Omental fat pad (tissue), 4 donors: ENCODE results near the gene SCGB1C1. TPM values are rescaled to one million over a fixed set of nuclear protein-coding genes. Genes with fewer than 3 reads are reported as not detected.

Source experiments
- ATAC-seq: fragments of 150-250 bp; one replicate; pipeline ENCODE4 v1.9.1; 2016; ENCODE audit warnings: mild to moderate bottlenecking, moderate library complexity; ENCODE audit not compliant: low FRiP score
- DNase-seq: peaks from one replicate; pipeline ENCODE4 v3.0.0-alpha.2; 2019; ENCODE audit warnings: low spot score
- CTCF ChIP-seq, 3 donors: fragments of 450-650 bp; IDR thresholded peaks; one replicate each; pipeline ENCODE4 v1.5.1; 2016 to 2017; ENCODE audit warnings: antibody characterized with exemption in 3 of 3, mild to moderate bottlenecking in 3 of 3, moderate library complexity in 2 of 3
- total RNA-seq, 4 donors: library from RNA; depleted of rRNA; stranded (reverse); fragments of >200 nt; gene quantifications; one replicate each; pipeline ENCODE4 v1.1.0, GENCODE V29; 2016

SCGB1C1 gene
- total RNA-seq, 4 donors from 2014 or later, result not detected

DNA sequence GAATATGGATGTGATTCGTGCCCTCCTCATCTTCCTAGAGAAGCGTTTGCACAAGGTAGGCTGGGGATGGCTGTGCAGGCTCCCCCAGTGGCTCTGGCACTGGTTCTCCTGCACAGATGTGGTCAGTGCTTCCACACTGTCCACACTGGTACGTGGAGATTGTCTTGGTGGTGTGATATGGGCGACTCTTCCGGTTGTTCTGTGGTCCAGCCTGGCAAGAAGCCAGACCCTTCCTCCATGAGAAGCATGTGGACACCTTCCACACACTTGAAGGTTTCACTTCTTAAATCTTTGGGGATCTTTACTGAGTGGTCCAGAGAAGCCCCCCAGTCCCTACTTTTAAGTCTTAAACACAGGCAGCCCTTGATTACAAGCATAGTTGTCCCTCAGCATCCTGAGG, 18.4 kb downstream of the SCGB1C1 start:
- ATAC-seq, result no peak
- DNase-seq, result no peak
- TF ChIP-seq CTCF (IDR thresholded peaks at IDR 0.05), result no peak

- no peak for DNase-seq
- no peak for TF ChIP-seq CTCF (IDR thresholded peaks at IDR 0.05)
- ATAC-seq, result no peak
These were observed 18.9 kb downstream of the SCGB1C1 start for GRCh38 chr11:211741-212140.

DNA sequence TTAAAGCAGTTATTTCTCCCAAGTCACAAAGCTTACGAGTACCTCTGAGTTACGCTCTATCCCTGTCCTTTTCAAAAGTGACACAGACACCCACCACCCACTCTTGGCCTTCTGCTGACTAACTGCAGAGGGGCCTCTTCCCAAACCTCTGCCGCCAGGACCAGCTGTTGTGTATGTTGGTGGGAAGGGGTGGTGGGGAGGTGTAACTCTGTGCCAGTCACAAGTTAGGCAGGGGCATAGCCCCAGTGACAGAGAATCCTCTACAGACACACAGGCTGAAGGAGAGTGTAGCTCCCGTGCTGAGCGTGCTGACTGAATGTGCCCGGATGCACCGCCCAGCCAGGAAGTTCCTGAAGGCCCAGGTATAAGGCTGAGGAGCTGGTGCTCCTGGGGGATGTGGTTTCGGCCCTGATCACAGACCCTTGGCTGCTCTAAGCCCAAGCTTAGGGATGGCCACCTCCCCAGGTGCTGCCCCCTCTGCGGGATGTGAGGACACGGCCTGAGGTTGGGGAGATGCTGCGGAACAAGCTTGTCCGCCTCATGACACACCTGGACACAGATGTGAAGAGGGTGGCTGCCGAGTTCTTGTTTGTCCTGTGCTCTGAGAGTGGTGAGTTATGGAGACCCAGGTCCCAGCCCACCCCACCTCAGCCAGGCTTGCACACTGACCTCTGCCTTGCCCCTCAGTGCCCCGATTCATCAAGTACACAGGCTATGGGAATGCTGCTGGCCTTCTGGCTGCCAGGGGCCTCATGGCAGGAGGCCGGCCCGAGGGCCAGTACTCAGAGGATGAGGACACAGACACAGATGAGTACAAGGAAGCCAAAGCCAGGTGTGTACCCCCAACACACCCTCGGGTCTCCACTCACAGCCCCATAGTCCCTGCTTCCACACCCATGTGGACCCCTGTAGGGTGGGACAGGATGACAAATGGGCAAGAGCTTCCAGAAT, 19.5 kb downstream of the SCGB1C1 start:
- ATAC-seq (no peak), DNase-seq (no peak)
- no peak for TF ChIP-seq CTCF (IDR thresholded peaks at IDR 0.05)

DNA sequence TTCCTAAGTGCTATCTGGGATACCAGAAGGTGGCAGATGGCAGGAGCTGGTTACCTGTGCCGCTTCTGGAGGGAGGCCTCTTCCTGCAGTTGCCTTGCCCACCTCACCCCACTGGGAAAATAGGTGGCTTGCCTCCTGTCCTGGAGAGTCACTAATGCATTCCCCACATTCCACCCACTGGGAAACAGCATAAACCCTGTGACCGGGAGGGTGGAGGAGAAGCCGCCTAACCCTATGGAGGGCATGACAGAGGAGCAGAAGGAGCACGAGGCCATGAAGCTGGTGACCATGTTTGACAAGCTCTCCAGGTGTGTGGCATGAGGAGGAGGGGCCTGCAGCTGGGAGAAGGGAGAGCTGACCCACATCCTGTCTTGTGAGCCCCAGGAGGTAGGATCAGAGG, 20.2 kb downstream of the SCGB1C1 start:
- no peak for DNase-seq

GRCh38 chr11:214083-214482, 21.2 kb downstream of the SCGB1C1 start:
- ATAC-seq (no peak), DNase-seq (no peak)
- TF ChIP-seq CTCF (IDR thresholded peaks at IDR 0.05), result no peak

More for the DNA sequence above, 20.2 kb downstream of the SCGB1C1 start:
- ATAC-seq, result no peak
- TF ChIP-seq CTCF (IDR thresholded peaks at IDR 0.05), result no peak

DNA sequence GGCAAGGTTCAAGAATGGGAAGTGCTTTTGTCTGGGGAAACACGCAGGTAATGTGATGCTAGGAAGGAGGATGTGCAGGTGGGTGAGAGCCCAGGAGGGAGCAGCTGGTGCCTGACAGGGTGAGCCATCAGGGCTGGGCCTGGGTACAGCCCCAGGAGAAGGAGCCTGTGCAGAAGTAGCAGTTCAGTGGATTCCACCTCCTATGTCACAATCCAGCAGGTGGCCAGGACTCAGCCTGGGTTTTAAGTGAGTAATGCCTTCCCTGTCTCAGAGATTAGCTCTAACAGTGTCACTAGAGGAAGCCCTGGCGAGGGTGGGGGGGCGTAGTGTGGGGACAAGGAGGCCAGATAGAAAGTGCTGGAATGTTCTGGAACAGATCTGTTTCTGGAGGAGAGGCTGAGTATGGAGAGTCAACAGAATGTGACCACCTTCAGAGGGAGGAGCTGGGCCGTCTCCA, 22.7 kb downstream of the SCGB1C1 start:
- TF ChIP-seq CTCF (IDR thresholded peaks at IDR 0.05), result no peak
- DNase-seq, result no peak
- ATAC-seq, result no peak
